H9 (cell line): ENCODE data around the gene TMEM100. TPM values are rescaled to one million over a fixed set of nuclear protein-coding genes. Genes with fewer than 3 reads are reported as not detected.

Experiments used
- DNase-seq: peaks from one replicate; pipeline ENCODE4 v3.0.0-alpha.2; 2017
- H2AFZ ChIP-seq: one replicate; pipeline ENCODE4 v1.6.1; 2013; ENCODE audit warnings: mild to moderate bottlenecking, low read length, control low read depth, moderate library complexity
- H2AK5ac ChIP-seq: 2 replicates; pipeline ENCODE4 v1.6.1; 2013; ENCODE audit warnings: low read length, control low read depth, mixed read lengths; ENCODE audit not compliant: insufficient read length
- H2BK120ac ChIP-seq: one replicate; pipeline ENCODE4 v1.6.1; 2013; ENCODE audit warnings: low read depth, mild to moderate bottlenecking, low read length, control low read depth, inconsistent platforms; ENCODE audit not compliant: poor library complexity, severe bottlenecking
- H2BK12ac ChIP-seq: 2 replicates; pipeline ENCODE4 v1.6.1; 2013; ENCODE audit warnings: low read length, control low read depth, mixed read lengths, low read depth; ENCODE audit not compliant: insufficient read length
- H2BK15ac ChIP-seq: 2 replicates; pipeline ENCODE4 v1.6.1; 2013; ENCODE audit warnings: low read depth, low read length, control low read depth
- H2BK20ac ChIP-seq: one replicate; pipeline ENCODE4 v1.6.1; 2013; ENCODE audit warnings: low read depth, mild to moderate bottlenecking, low read length, control low read depth, inconsistent platforms; ENCODE audit not compliant: poor library complexity, severe bottlenecking
- H2BK5ac ChIP-seq: 2 replicates; pipeline ENCODE4 v1.6.1; 2013; ENCODE audit warnings: low read length, control low read depth, mixed read lengths; ENCODE audit not compliant: insufficient read length
- H3K14ac ChIP-seq: 2 replicates; pipeline ENCODE4 v1.6.1; 2013; ENCODE audit warnings: low read length, control low read depth; ENCODE audit not compliant: insufficient read depth
- H3K18ac ChIP-seq: 2 replicates; pipeline ENCODE4 v1.6.1; 2013; ENCODE audit warnings: low read depth, mild to moderate bottlenecking, mixed read lengths, low read length, control low read depth; ENCODE audit not compliant: insufficient read length
- H3K23ac ChIP-seq: 2 replicates; pipeline ENCODE4 v1.6.1; 2013; ENCODE audit warnings: low read length, control low read depth, mixed read lengths, low read depth; ENCODE audit not compliant: insufficient read length
- H3K23me2 ChIP-seq: 2 replicates; pipeline ENCODE4 v1.6.1; 2013; ENCODE audit warnings: low read depth, mild to moderate bottlenecking, mixed read lengths, low read length, control low read depth; ENCODE audit not compliant: insufficient read length, poor library complexity, severe bottlenecking
- H3K27ac ChIP-seq: 2 replicates; pipeline ENCODE4 v1.5.1; 2013; ENCODE audit warnings: low read length, control low read depth, mixed read lengths, low read depth; ENCODE audit not compliant: insufficient read length
- H3K27me3 ChIP-seq: 2 replicates; pipeline ENCODE4 v1.6.1; 2013; ENCODE audit warnings: low read length, control low read depth, inconsistent platforms; ENCODE audit not compliant: insufficient read depth
- H3K4ac ChIP-seq: 2 replicates; pipeline ENCODE4 v1.6.1; 2013; ENCODE audit warnings: low read depth, mild to moderate bottlenecking, control low read depth, inconsistent platforms, low read length, moderate library complexity
- H3K4me1 ChIP-seq: 2 replicates; pipeline ENCODE4 v1.6.1; 2013; ENCODE audit warnings: low read length, control low read depth, inconsistent platforms; ENCODE audit not compliant: insufficient read depth
- H3K4me2 ChIP-seq: 2 replicates; pipeline ENCODE4 v1.6.1; 2013; ENCODE audit warnings: low read length, control low read depth, mixed read lengths; ENCODE audit not compliant: insufficient read length, insufficient read depth
- H3K56ac ChIP-seq: 2 replicates; pipeline ENCODE4 v1.6.1; 2013; ENCODE audit warnings: low read depth, mild to moderate bottlenecking, mixed read lengths, low read length, control low read depth; ENCODE audit not compliant: insufficient read length
- H3K79me1 ChIP-seq: 2 replicates; pipeline ENCODE4 v1.6.1; 2013; ENCODE audit warnings: low read depth, mild to moderate bottlenecking, moderate library complexity, low read length, control low read depth, inconsistent platforms; ENCODE audit not compliant: insufficient read depth, poor library complexity, severe bottlenecking
- H3K79me2 ChIP-seq: 2 replicates; pipeline ENCODE4 v1.6.1; 2013; ENCODE audit warnings: low read length, control low read depth, inconsistent platforms; ENCODE audit not compliant: insufficient read depth
- H3K9ac ChIP-seq: 2 replicates; pipeline ENCODE4 v1.6.1; 2013; ENCODE audit warnings: low read length, control low read depth, mixed read lengths; ENCODE audit not compliant: insufficient read length; ENCODE audit errors: extremely low read depth
- H3K9me3 ChIP-seq: one replicate; pipeline ENCODE4 v1.6.1; 2013; ENCODE audit warnings: low read depth, low read length, inconsistent platforms; ENCODE audit not compliant: control insufficient read depth
- H3T11ph ChIP-seq: one replicate; pipeline ENCODE4 v1.6.1; 2013; ENCODE audit warnings: mild to moderate bottlenecking, low read length, control low read depth, inconsistent platforms
- H4K20me1 ChIP-seq: one replicate; pipeline ENCODE4 v1.6.1; 2013; ENCODE audit not compliant: control insufficient read depth, insufficient read length, insufficient read depth
- H4K5ac ChIP-seq: 2 replicates; pipeline ENCODE4 v1.6.1; 2013; ENCODE audit warnings: low read depth, mild to moderate bottlenecking, mixed read lengths, low read length, control low read depth; ENCODE audit not compliant: insufficient read length
- H4K8ac ChIP-seq: replicated peaks from 2 replicates; pipeline ENCODE4 v1.6.1; 2013; ENCODE audit warnings: low read length, control low read depth, mixed read lengths, low read depth; ENCODE audit not compliant: insufficient read length
- H4K91ac ChIP-seq: 2 replicates; pipeline ENCODE4 v1.6.1; 2013; ENCODE audit warnings: low read depth, mild to moderate bottlenecking, moderate library complexity, mixed read lengths, low read length, control low read depth; ENCODE audit not compliant: insufficient read length
- H3K27ac Mint-ChIP-seq, 3 experiments: 2 replicates in 2 of 3; 3 replicates in 1 of 3; pipeline ENCODE4 v1.8.0; 2020 to 2021; ENCODE audit warnings: mixed read lengths in 3 of 3, mild to moderate bottlenecking in 1 of 3, moderate library complexity in 1 of 3
- H3K27me3 Mint-ChIP-seq: 2 replicates; pipeline ENCODE4 v1.8.0; 2021; ENCODE audit warnings: low read depth, mild to moderate bottlenecking, moderate library complexity, mixed read lengths
- H3K36me3 Mint-ChIP-seq, 3 experiments: 2 replicates in 2 of 3; 3 replicates in 1 of 3; pipeline ENCODE4 v1.8.0; 2020 to 2021; ENCODE audit warnings: low read depth in 3 of 3, mixed read lengths in 3 of 3; ENCODE audit not compliant: insufficient read depth in 1 of 3
- H3K4me1 Mint-ChIP-seq, 2 experiments: 2 replicates each; pipeline ENCODE4 v1.8.0; 2020; ENCODE audit warnings: mixed read lengths in 2 of 2
- H3K4me3 Mint-ChIP-seq, 2 experiments: 2 replicates in 1 of 2; 3 replicates in 1 of 2; pipeline ENCODE4 v1.8.0; 2020 to 2021; ENCODE audit warnings: mild to moderate bottlenecking in 2 of 2, mixed read lengths in 2 of 2, moderate library complexity in 1 of 2
- H3K9me3 Mint-ChIP-seq, 2 experiments: 2 replicates in 1 of 2; 3 replicates in 1 of 2; pipeline ENCODE4 v1.8.0; 2020; ENCODE audit warnings: mild to moderate bottlenecking in 2 of 2, mixed read lengths in 2 of 2, moderate library complexity in 1 of 2
- CTCF ChIP-seq: fragments of 200-600 bp; sonication (generic); conservative IDR thresholded peaks from 3 replicates; pipeline ENCODE4 v1.8.0; 2021; ENCODE audit warnings: antibody characterized with exemption, mild to moderate bottlenecking
- total RNA-seq: library from RNA; stranded (reverse); gene quantifications from 2 replicates; pipeline ENCODE4 v1.2.1, GENCODE V29; 2021

The TMEM100 gene
- total RNA-seq, 1 experiment from 2014 or later, result 0.17 TPM

- Histone ChIP-seq H2AK5ac (no peak overlapping the region), H3K23me2 (no peaks in the 10 kb centered on the region), H3K14ac (no peak overlapping the region), H3K4me1 (no peaks in the 10 kb centered on the region), H3K23ac (no peak overlapping the region), H4K5ac (no peak overlapping the region), H4K20me1 (no peaks in the 10 kb centered on the region), H2AFZ (no peak overlapping the region), H2BK12ac (no peak overlapping the region), H4K8ac (no peak overlapping the region), H3K79me2 (no peaks in the 10 kb centered on the region), H3K9me3 (no peaks in the 10 kb centered on the region), H2BK120ac (no peak overlapping the region), H2BK20ac (no peak overlapping the region), H3K4me2 (no peak overlapping the region), H2BK5ac (no peak overlapping the region), H3K27me3 (no peaks in the 10 kb centered on the region), H3K79me1 (no peaks in the 10 kb centered on the region), H3K4ac (no peak overlapping the region), H3K56ac (no peak overlapping the region), H3K27ac (no peak overlapping the region), H3T11ph (no peak overlapping the region), H3K18ac (no peak overlapping the region), H3K9ac (no peak overlapping the region), H4K91ac (no peak overlapping the region), H2BK15ac (no peak overlapping the region)
- no peak for TF ChIP-seq CTCF
- Mint-ChIP-seq H3K27ac (no peak overlapping the region), H3K4me3 (no peak overlapping the region), H3K9me3 (no peaks in the 10 kb centered on the region), H3K36me3 (no peaks in the 10 kb centered on the region; a peak in 1 of 7 replicates), H3K27me3 (no peaks in the 10 kb centered on the region), H3K4me1 (peaks cover 4 to 6% of the 10 kb centered on the region in 2 experiments; a peak in 3 of 4 replicates)
- DNase-seq, result no peak
Measured at GRCh38 chr17:55758171-55758570, 35.5 kb upstream of the TMEM100 start.
